NCI-H128 (cell line): Measurements from ENCODE around the gene DNAJC16.

Source experiments
- DNase-seq: peaks from one replicate; lab custom pipeline; 2025; ENCODE audit not compliant: unreplicated experiment; lab: John Stamatoyannopoulos, UW

DNAJC16 gene

GRCh38 chr1:15618655-15619525 is 92.2 kb downstream of the DNAJC16 start:
- DNase-seq, result no peak

DNA sequence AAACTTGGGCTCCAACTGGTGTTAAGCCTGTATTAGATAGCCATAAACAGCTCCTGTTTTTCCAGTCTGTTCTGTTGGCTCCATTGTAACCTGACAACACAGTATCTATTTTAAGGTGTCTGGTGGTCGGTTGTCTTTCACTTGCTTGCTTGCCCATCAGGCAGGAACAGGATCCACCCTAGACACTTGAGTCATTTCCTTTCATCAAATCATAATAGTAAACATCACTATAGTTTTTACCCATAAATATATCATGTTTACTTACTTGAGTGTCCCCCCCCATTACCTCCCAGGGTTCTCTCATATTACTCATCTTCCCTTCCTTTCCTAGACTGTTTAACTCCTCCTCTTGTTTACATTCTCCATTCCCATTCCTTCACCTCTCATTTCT is 93.5 kb downstream of the DNAJC16 start:
- no peak for DNase-seq

DNA sequence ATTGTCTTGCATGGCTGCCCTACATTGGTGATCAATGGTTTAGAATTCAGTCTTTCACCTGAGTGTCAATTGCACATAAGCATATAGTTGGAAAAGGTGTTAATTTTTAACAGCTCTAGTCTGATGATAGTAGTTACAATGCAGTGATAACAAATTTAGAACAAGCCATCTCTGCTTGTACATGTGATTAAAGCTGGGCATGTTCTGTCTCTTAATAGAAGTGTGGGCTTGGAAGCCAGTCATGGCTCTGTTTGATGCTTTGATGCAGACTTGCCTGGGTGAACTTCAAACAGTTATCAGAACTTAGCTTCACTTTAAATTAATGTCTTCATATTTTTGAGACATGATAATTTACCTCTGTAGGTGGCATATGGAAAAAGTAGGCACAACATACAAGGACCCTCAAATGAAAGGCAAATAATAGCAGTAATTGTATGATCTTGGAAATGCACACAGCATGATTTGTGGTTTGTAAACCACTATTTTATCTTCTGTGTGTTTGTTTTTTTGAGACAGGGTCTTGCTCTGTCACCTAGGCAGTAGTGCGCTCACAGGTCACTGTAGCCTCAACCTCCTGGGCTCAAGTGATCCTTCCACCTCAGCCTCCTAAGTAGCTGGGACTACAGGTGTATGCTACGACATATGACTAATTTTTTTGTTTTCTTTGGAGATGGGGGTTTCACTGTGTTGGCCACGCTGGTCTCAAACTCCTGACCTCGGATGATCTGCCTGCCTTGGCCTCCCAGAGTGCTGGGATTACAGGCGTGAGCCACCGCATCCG is 94.4 kb downstream of the DNAJC16 start:
- no peak for DNase-seq

- no peak for DNase-seq
Observed at GRCh38 chr1:15621975-15622374, 95.3 kb downstream of the DNAJC16 start.

GRCh38 chr1:15622712-15623373 is 96.2 kb downstream of the DNAJC16 start:
- no peak for DNase-seq

GRCh38 chr1:15623435-15623834 is 96.8 kb downstream of the DNAJC16 start:
- no peak for DNase-seq

DNA sequence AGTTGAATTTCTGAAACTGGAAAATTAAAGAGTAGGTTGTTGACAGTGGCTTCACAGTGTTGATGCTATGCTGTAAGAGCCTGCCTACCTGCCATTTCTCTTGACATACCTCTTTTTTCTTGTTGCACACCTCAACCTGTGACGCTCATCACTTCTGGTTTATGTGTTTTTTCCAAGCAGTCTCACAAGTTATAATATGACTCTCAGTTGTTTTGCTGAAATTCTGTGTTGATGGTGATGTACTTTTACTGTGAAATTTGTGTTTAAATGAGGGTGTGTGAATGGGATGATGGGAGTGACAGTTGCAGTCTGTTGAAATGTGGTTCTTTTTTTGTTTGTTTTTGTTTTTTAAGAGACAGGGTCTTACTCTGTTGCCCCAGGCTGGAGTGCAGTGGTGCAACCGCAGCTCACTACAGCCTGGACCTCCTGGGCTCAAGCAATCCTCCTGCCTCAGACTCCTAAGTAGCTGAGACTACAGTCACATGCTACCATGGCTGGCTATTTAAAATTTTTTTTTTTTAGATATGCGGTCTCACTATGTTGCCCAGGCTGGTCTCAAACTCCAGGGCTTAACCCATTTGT is 97.6 kb downstream of the DNAJC16 start:
- no peak for DNase-seq

DNA sequence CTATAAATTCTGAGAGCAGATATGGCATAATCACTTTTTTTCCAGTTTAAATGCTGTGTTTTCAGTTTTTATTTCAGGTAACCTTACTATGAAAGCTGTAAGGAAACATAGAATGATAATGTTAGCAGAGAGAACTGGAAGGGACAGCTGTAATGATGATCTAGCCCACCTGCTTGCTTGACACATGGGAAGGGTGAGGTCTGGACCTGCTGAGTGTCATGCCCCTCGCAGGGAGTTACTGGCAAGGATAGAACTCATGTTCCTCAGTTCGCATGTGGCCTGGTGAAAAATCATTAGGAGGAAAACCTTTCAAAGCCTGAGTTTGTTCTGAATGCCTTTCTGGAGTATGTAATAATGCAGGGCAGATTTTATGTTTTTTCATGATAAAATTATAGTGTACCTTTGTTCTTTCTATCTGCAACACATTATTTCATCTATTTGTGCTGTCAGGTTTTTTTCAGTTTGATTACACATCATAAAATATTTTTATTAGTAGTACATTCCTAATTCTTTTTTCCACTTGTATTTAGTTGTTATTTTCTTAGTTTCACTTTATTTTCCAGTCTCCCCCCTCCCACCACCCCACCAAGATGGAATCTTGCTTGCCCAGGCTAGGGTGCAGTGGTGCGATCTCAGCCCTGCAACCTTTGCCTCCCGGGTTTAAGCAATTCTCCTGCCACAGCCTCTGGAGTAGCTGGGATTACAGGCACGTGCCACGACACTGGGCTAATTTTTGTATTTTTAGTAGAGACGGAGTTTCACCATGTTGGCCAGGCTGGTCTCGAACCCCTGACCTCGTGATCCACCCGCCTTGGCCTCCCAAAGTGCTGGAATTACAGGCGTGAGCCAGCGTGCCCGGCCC is 98.6 kb downstream of the DNAJC16 start:
- no peak for DNase-seq
